Transverse colon (tissue), 3 donors: ENCODE results near the gene ZSCAN1.

Experiments
- EP300 ChIP-seq: sonication (generic); formaldehyde crosslinking; IDR thresholded peaks from one replicate; pipeline ENCODE4 v1.6.1; 2017; ENCODE audit warnings: antibody characterized with exemption, low read depth
- POLR2A ChIP-seq: fragments of 450-650 bp; IDR thresholded peaks from one replicate; pipeline ENCODE4 v1.6.1; 2016; ENCODE audit warnings: antibody characterized with exemption, mild to moderate bottlenecking, moderate library complexity
- TF ChIP-seq, protein P1 (sequence below), 5 experiments: fragments of 200-600 bp in 3 of 5; fragments of 450-650 bp in 2 of 5; sonication (generic) in 3 of 5; IDR thresholded peaks; 1 replicate in 2 of 5; 2 replicates in 3 of 5; pipeline ENCODE4 v1.5.1; 2016 to 2017; ENCODE audit warnings: antibody characterized with exemption in 5 of 5, inconsistent platforms in 3 of 5, mild to moderate bottlenecking in 2 of 5, moderate library complexity in 1 of 5

DNA sequence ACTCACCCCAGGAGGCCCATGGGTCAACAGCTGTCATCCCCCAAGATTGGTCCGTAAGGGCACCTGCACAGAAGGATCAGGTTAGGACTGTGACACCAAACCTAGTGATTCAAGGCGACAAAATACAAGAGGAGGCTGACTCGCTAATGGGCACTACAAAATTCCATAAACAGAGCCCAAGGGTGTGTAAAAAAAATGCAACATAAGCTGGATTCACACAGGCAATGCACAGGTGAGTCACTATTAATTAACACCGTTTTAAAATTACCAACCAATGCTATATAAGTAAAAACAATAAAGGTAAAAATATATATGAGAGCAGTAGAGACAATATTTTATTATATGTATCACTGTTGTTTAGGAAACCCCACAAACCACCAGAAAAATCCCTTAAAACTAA, 33.1 kb upstream of the ZSCAN1 start:
- TF ChIP-seq, protein P1, sequence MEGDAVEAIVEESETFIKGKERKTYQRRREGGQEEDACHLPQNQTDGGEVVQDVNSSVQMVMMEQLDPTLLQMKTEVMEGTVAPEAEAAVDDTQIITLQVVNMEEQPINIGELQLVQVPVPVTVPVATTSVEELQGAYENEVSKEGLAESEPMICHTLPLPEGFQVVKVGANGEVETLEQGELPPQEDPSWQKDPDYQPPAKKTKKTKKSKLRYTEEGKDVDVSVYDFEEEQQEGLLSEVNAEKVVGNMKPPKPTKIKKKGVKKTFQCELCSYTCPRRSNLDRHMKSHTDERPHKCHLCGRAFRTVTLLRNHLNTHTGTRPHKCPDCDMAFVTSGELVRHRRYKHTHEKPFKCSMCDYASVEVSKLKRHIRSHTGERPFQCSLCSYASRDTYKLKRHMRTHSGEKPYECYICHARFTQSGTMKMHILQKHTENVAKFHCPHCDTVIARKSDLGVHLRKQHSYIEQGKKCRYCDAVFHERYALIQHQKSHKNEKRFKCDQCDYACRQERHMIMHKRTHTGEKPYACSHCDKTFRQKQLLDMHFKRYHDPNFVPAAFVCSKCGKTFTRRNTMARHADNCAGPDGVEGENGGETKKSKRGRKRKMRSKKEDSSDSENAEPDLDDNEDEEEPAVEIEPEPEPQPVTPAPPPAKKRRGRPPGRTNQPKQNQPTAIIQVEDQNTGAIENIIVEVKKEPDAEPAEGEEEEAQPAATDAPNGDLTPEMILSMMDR (IDR thresholded peaks at IDR 0.05) = no peak
- TF ChIP-seq EP300 = no peak
- TF ChIP-seq POLR2A = no peak
